Neural cell (in vitro differentiated cells): Measurements from ENCODE around the gene MRPS10. TPM values are rescaled to one million over a fixed set of nuclear protein-coding genes. Genes with fewer than 3 reads are reported as not detected.

ENCODE experiments used
- H2AFZ ChIP-seq: fragments of 200-600, 300-800 bp; sonication (generic), shearing (Covaris generic); 2 replicates; pipeline ENCODE4 v1.6.0; 2014; ENCODE audit warnings: low read depth, mild to moderate bottlenecking, antibody characterized with exemption, low read length, moderate library complexity
- H3F3A ChIP-seq: fragments of 200-600 bp; shearing (Covaris generic); 2 replicates; pipeline ENCODE4 v1.6.1; 2016; ENCODE audit warnings: mild to moderate bottlenecking, moderate library complexity, mixed read lengths, antibody characterized with exemption, low read length; ENCODE audit not compliant: insufficient read depth, poor library complexity, severe bottlenecking
- H3K27ac ChIP-seq: fragments of 200-600, 300-800 bp; sonication (generic), shearing (Covaris generic); 2 replicates; pipeline ENCODE4 v1.5.1; 2014; ENCODE audit warnings: mild to moderate bottlenecking, low read length, moderate library complexity
- H3K27me3 ChIP-seq: fragments of 300-800, 200-600 bp; sonication (generic), shearing (Covaris generic); 2 replicates; pipeline ENCODE4 v1.6.0; 2014; ENCODE audit warnings: mild to moderate bottlenecking, low read depth, low read length, moderate library complexity; ENCODE audit not compliant: insufficient read depth
- H3K36me3 ChIP-seq: fragments of 300-800, 200-600 bp; sonication (generic), shearing (Covaris generic); 2 replicates; pipeline ENCODE4 v1.5.1; 2014; ENCODE audit warnings: mild to moderate bottlenecking, antibody characterized with exemption, low read length, moderate library complexity; ENCODE audit not compliant: insufficient read depth
- H3K4me2 ChIP-seq: fragments of 300-800, 200-600 bp; sonication (generic), shearing (Covaris generic); 2 replicates; pipeline ENCODE4 v1.6.0; 2014; ENCODE audit warnings: mild to moderate bottlenecking, low read length
- H3K4me3 ChIP-seq: fragments of 300-800, 200-600 bp; sonication (generic), shearing (Covaris generic); 2 replicates; pipeline ENCODE4 v1.5.1; 2014; ENCODE audit warnings: mild to moderate bottlenecking, low read length, moderate library complexity
- H3K79me2 ChIP-seq: fragments of 200-600 bp; shearing (Covaris generic); replicated peaks from 2 replicates; pipeline ENCODE4 v1.6.0; 2014; ENCODE audit warnings: mild to moderate bottlenecking, low read length, moderate library complexity; ENCODE audit not compliant: insufficient read depth
- H3K9ac ChIP-seq: fragments of 300-800, 200-600 bp; sonication (generic), shearing (Covaris generic); 2 replicates; pipeline ENCODE4 v1.6.1; 2016; ENCODE audit warnings: mild to moderate bottlenecking, low read length, mixed read lengths
- H3K9me2 ChIP-seq: fragments of 200-600 bp; shearing (Covaris generic); 2 replicates; pipeline ENCODE4 v1.6.1; 2016; ENCODE audit warnings: mild to moderate bottlenecking, low read length, mixed read lengths; ENCODE audit not compliant: insufficient read depth
- H3K9me3 ChIP-seq: fragments of 200-600, 300-800 bp; sonication (generic), shearing (Covaris generic); 2 replicates; pipeline ENCODE4 v1.6.1; 2016; ENCODE audit warnings: mild to moderate bottlenecking, mixed run types, low read length, moderate library complexity, mixed read lengths
- H4K20me1 ChIP-seq: fragments of 200-600 bp; shearing (Covaris generic); 2 replicates; pipeline ENCODE4 v1.6.1; 2016; ENCODE audit warnings: mild to moderate bottlenecking, mixed run types; ENCODE audit not compliant: insufficient read depth
- EP300 ChIP-seq: fragments of 450-650 bp; conservative IDR thresholded peaks from 2 replicates; pipeline ENCODE4 v1.6.1; 2014; ENCODE audit warnings: antibody characterized with exemption, mild to moderate bottlenecking, moderate library complexity; ENCODE audit not compliant: poor library complexity, severe bottlenecking
- EZH2 ChIP-seq: fragments of 200-600, 300-800 bp; shearing (Covaris generic), sonication (generic); IDR thresholded peaks from 2 replicates; pipeline ENCODE4 v1.6.1; 2014; ENCODE audit warnings: antibody characterized with exemption, low read length, borderline replicate concordance, mild to moderate bottlenecking; ENCODE audit not compliant: insufficient read depth, poor library complexity, severe bottlenecking
- MXI1 ChIP-seq: fragments of 450-650 bp; conservative IDR thresholded peaks from 2 replicates; pipeline ENCODE4 v1.6.1; 2014; ENCODE audit warnings: antibody characterized with exemption, mild to moderate bottlenecking; ENCODE audit not compliant: poor library complexity, severe bottlenecking
- POLR2AphosphoS5 ChIP-seq: IDR thresholded peaks from 2 replicates; pipeline ENCODE4 v1.6.1; 2012
- RAD21 ChIP-seq: fragments of 450-650 bp; conservative IDR thresholded peaks from 2 replicates; pipeline ENCODE4 v1.6.1; 2014; ENCODE audit warnings: antibody characterized with exemption, mild to moderate bottlenecking, moderate library complexity
- SMC3 ChIP-seq: fragments of 450-650 bp; conservative IDR thresholded peaks from 2 replicates; pipeline ENCODE4 v1.6.1; 2014; ENCODE audit warnings: antibody characterized with exemption, mild to moderate bottlenecking, moderate library complexity; ENCODE audit not compliant: poor library complexity
- TAF1 ChIP-seq: IDR thresholded peaks from 2 replicates; pipeline ENCODE4 v1.6.1; 2012; ENCODE audit warnings: low read depth
- polyA plus RNA-seq: library from polyadenylated mRNA; depleted of rRNA; stranded (reverse); fragments of >200 nt; gene quantifications from 2 replicates; pipeline ENCODE4 v1.2.3, GENCODE V29; 2014
- TF ChIP-seq, protein P1 (sequence below): fragments of 450-650 bp; IDR thresholded peaks from 2 replicates; pipeline ENCODE4 v1.5.1; 2014; ENCODE audit warnings: antibody characterized with exemption, mild to moderate bottlenecking, moderate library complexity; ENCODE audit not compliant: poor library complexity, severe bottlenecking
- TF ChIP-seq, protein P2 (sequence below): IDR thresholded peaks from 2 replicates; pipeline ENCODE4 v1.6.1; 2012; ENCODE audit warnings: borderline replicate concordance

MRPS10 gene
- polyA plus RNA-seq, 1 donor from 2014 or later: 37.4 TPM

DNA sequence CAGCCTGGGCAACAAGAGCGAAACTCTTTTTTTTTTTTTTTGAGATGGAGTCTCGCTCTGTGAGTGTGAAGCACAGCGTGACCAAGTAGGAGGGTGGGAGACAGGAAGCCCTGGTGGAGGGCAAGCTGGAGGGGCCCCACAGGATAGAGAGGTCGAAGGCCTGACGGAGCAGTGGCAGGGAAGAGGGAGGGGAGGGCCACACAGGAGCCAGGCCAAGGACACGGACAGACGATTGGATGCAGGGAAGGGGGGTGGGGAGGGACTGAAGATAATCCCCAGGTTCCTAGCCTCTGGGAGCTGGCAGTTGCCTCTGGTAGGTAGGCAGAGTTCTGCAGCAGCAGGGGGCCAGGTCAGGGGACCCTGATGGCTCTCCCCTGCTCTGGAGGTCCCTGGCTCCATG lies 55.3 kb downstream of the MRPS10 start:
- H3K4me2 ChIP-seq: no peak overlapping the region
- H3K4me3 ChIP-seq: no peak overlapping the region
- H4K20me1 ChIP-seq: no peaks in the 10 kb centered on the region
- TF ChIP-seq EP300 (no peak), TAF1 (no peak), MXI1 (no peak), RAD21 (no peak), POLR2AphosphoS5 (no peak), SMC3 (no peak), EZH2 (no peak)
- TF ChIP-seq, protein P1, sequence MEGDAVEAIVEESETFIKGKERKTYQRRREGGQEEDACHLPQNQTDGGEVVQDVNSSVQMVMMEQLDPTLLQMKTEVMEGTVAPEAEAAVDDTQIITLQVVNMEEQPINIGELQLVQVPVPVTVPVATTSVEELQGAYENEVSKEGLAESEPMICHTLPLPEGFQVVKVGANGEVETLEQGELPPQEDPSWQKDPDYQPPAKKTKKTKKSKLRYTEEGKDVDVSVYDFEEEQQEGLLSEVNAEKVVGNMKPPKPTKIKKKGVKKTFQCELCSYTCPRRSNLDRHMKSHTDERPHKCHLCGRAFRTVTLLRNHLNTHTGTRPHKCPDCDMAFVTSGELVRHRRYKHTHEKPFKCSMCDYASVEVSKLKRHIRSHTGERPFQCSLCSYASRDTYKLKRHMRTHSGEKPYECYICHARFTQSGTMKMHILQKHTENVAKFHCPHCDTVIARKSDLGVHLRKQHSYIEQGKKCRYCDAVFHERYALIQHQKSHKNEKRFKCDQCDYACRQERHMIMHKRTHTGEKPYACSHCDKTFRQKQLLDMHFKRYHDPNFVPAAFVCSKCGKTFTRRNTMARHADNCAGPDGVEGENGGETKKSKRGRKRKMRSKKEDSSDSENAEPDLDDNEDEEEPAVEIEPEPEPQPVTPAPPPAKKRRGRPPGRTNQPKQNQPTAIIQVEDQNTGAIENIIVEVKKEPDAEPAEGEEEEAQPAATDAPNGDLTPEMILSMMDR: no peak
- TF ChIP-seq, protein P2, sequence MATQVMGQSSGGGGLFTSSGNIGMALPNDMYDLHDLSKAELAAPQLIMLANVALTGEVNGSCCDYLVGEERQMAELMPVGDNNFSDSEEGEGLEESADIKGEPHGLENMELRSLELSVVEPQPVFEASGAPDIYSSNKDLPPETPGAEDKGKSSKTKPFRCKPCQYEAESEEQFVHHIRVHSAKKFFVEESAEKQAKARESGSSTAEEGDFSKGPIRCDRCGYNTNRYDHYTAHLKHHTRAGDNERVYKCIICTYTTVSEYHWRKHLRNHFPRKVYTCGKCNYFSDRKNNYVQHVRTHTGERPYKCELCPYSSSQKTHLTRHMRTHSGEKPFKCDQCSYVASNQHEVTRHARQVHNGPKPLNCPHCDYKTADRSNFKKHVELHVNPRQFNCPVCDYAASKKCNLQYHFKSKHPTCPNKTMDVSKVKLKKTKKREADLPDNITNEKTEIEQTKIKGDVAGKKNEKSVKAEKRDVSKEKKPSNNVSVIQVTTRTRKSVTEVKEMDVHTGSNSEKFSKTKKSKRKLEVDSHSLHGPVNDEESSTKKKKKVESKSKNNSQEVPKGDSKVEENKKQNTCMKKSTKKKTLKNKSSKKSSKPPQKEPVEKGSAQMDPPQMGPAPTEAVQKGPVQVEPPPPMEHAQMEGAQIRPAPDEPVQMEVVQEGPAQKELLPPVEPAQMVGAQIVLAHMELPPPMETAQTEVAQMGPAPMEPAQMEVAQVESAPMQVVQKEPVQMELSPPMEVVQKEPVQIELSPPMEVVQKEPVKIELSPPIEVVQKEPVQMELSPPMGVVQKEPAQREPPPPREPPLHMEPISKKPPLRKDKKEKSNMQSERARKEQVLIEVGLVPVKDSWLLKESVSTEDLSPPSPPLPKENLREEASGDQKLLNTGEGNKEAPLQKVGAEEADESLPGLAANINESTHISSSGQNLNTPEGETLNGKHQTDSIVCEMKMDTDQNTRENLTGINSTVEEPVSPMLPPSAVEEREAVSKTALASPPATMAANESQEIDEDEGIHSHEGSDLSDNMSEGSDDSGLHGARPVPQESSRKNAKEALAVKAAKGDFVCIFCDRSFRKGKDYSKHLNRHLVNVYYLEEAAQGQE: no peak
- H3K27me3 ChIP-seq: no peaks in the 10 kb centered on the region
- H3K9me2 ChIP-seq: no peaks in the 10 kb centered on the region
- no peaks in the 10 kb centered on the region for H3K36me3 ChIP-seq
- H3K27ac ChIP-seq: no peak overlapping the region
- H3K9me3 ChIP-seq: no peaks in the 10 kb centered on the region
- no peak overlapping the region for H2AFZ ChIP-seq
- no peak overlapping the region for H3K9ac ChIP-seq
- no peaks in the 10 kb centered on the region for H3F3A ChIP-seq
- H3K79me2 ChIP-seq: no peaks in the 10 kb centered on the region

DNA sequence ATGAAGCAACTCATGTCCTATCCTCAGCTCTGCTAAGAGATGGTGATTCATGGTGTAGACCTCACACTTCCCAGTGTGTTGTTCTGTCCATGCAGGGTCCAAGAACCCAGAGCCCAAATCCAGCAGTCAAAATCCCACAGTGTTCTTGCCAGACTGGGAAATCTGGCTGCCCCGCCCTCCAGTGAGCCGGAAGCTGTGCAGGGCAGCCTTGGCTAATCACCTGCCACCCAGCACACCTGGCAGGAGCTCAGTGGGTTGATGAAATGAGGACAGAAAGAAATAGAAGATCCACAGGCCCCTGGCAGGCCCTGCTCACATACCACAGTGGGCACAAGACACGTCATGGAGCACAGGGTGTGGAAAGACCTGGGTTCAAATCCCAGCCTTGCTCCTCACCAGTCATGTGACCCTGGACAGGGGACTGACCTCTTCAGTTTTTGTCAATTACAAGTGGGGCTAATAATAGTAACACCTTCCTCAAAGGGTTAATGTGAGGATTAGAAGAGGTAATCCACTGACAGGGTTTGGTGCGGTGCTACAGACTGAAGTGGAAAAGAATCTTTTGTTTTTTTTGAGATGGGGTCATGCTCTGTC lies 58.1 kb downstream of the MRPS10 start:
- H3F3A ChIP-seq: no peaks in the 10 kb centered on the region
- no peaks in the 10 kb centered on the region for H4K20me1 ChIP-seq
- no peaks in the 10 kb centered on the region for H3K9me2 ChIP-seq
- H3K27me3 ChIP-seq: no peaks in the 10 kb centered on the region
- H3K9me3 ChIP-seq: no peaks in the 10 kb centered on the region
- TF ChIP-seq POLR2AphosphoS5: no peak
- TF ChIP-seq TAF1: no peak
- TF ChIP-seq EP300: no peak
- TF ChIP-seq, protein P2: no peak
- no peak for TF ChIP-seq EZH2
- no peaks in the 10 kb centered on the region for H3K36me3 ChIP-seq
- no peaks in the 10 kb centered on the region for H3K79me2 ChIP-seq
- H3K9ac ChIP-seq: no peak overlapping the region
- H2AFZ ChIP-seq: no peak overlapping the region
- H3K4me3 ChIP-seq: no peak overlapping the region
- no peak overlapping the region for H3K4me2 ChIP-seq
- no peak overlapping the region for H3K27ac ChIP-seq
